Spleen (tissue), 11 donors: Measurements from ENCODE around the gene APRT. TPM values are rescaled to one million over a fixed set of nuclear protein-coding genes. Genes with fewer than 3 reads are reported as not detected.
"Not testable (repeated sequence)": the region's sequence is repeated elsewhere in the genome, so short reads cannot be mapped to it uniquely, and the experiment has no call there.

Source experiments
- DNase-seq: peaks from one replicate; pipeline ENCODE4 v3.0.0-alpha.2; 2020
- H3K27ac ChIP-seq, 8 donors: fragments of 200-600 bp; sonication (generic) in 7 of 8; 1 replicate in 4 of 8; 2 replicates in 4 of 8; pipeline versions ENCODE4 v1.5.0 to v1.8.0; 2016 to 2021; ENCODE audit warnings: inconsistent platforms in 4 of 8, mild to moderate bottlenecking in 4 of 8, moderate library complexity in 1 of 8
- H3K27me3 ChIP-seq, 7 donors: fragments of 200-600 bp; sonication (generic) in 6 of 7; replicated peaks in 1 of 7; 1 replicate in 4 of 7; 2 replicates in 3 of 7; pipeline versions ENCODE4 v1.5.0 to v1.8.0; 2016 to 2021; ENCODE audit warnings: inconsistent platforms in 3 of 7, mild to moderate bottlenecking in 1 of 7
- H3K36me3 ChIP-seq, 6 donors: fragments of 200-600 bp; sonication (generic) in 5 of 6; 1 replicate in 4 of 6; 2 replicates in 2 of 6; pipeline versions ENCODE4 v1.5.0 to v1.8.0; 2016 to 2021; ENCODE audit warnings: inconsistent platforms in 2 of 6
- H3K4me1 ChIP-seq, 6 donors: fragments of 200-600 bp; sonication (generic) in 5 of 6; 1 replicate in 3 of 6; 2 replicates in 3 of 6; pipeline versions ENCODE4 v1.5.0 to v1.8.0; 2016 to 2021; ENCODE audit warnings: inconsistent platforms in 3 of 6
- H3K4me3 ChIP-seq, 8 donors: fragments of 200-600 bp; sonication (generic) in 7 of 8; 1 replicate in 4 of 8; 2 replicates in 4 of 8; pipeline versions ENCODE4 v1.5.0 to v1.8.0; 2016 to 2021; ENCODE audit warnings: inconsistent platforms in 4 of 8, mild to moderate bottlenecking in 4 of 8, moderate library complexity in 2 of 8
- H3K9me3 ChIP-seq, 8 donors: fragments of 200-600 bp; sonication (generic) in 7 of 8; 1 replicate in 4 of 8; 2 replicates in 4 of 8; pipeline versions ENCODE4 v1.5.0 to v1.8.0; 2016 to 2021; ENCODE audit warnings: inconsistent platforms in 4 of 8
- POLR2A ChIP-seq, 3 donors: fragments of 450-650 bp; IDR thresholded peaks; one replicate each; pipeline ENCODE4 v1.5.1; 2017; ENCODE audit warnings: antibody characterized with exemption in 3 of 3, mild to moderate bottlenecking in 1 of 3
- POLR2AphosphoS5 ChIP-seq, 3 donors: sonication (generic); formaldehyde crosslinking; IDR thresholded peaks; one replicate each; pipeline ENCODE4 v1.5.1; 2017; ENCODE audit warnings: antibody characterized with exemption in 3 of 3
- WGBS, 5 donors: extraction: QIAGEN DNeasy Blood & Tissue Kit in 3 of 5; methylation state at CpG; one replicate each; pipeline versions ENCODE4 v1.1.5 to v1.1.7; 2013 to 2018; 5-methylcytosine and 5-hydroxymethylcytosine counted together
- intact Hi-C: fragments of 100-400 bp; cut with DNase I; formaldehyde crosslinking; loops from one replicate; pipeline ENCODE4 v1.15.0; 2023; ENCODE audit warnings: low total_unique reads
- polyA plus RNA-seq, 3 donors: library from polyadenylated mRNA; stranded (reverse); fragments of 200-250 nt; gene quantifications; one replicate each; pipeline ENCODE4 v1.2.1, GENCODE V29; 2013
- total RNA-seq, 7 donors: library from RNA; depleted of rRNA in 3 of 7; stranded (reverse); fragments of >200 nt in 3 of 7; fragmentation: NEBNext Ultra II Directional in 4 of 7; extraction: Animal tissue kit (Norgen Biotek cat#: 25700) in 4 of 7; gene quantifications; one replicate each; pipeline versions ENCODE4 v1.1.0 to v1.2.1, GENCODE V29; 2016 to 2021
- TF ChIP-seq, protein P1 (sequence below), 11 experiments: fragments of 200-600 bp in 7 of 11; fragments of 450-650 bp in 4 of 11; sonication (generic) in 4 of 11; IDR thresholded peaks in 8 of 11; conservative IDR thresholded peaks in 3 of 11; 1 replicate in 7 of 11; 2 replicates in 4 of 11; pipeline versions ENCODE4 v1.4.0 to v1.8.0; 2016 to 2021; ENCODE audit warnings: antibody characterized with exemption in 11 of 11, inconsistent platforms in 4 of 11, mild to moderate bottlenecking in 1 of 11
- donor health status: healthy with polysubstance abuse.
- donor health status: DM: no; HTN: no; CAD: no; lungs with moderate emphysema.
- donor health status: DM: no; HTN: no; CAD: no.
- donor health status: Bipolar disorder and iron deficiency.
- donor health status: healthy.
- donor health status: DM: no; HTN: no; CAD: no.
- donor health status: DM: yes; HTN: yes; CAD: no.

APRT gene
- total and polyA plus RNA-seq, 10 donors: 84.1 to 259 (median 102) TPM

DNA sequence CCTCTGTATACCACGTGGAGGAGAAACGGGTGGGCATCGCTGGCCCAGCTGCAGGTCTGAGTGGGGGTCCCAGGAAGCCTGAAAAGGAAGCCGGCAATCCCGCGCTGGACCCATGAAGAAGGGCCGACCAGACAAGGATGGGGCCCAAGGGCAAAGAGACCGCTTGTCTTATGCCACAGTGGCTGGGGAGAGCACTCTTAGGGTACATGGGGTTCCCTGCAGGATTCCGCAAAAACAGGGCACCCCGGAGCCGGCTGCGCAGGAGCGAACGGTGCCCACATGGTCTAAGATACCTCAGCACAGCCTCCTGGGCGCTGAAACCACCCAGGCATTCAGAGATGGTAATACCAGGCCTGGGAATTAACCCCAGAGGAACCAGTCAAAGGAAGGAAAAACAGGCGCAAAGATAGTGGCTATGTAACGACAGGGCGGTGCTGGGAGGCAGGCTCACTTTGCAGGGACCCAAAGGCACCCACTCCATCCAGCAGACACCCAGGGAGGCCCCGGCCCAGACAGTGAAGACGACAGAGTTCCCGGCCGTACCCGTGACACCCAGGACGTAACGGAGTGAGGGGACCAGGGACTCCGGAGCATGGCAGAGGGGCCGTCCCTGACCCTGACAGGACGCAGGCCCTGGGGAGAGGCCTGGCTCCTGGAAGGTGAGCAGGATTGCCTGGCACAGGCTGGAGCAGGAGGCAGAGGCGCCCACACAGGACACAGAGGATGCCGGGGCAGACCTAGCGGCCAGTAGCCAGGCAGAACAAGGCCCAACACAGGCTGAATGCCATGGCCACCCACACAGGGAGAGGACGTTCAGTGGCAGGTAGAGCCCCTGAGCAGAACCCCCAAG is 37.0 kb downstream of the APRT start:
- no peak overlapping the region for H3K4me3 ChIP-seq
- 90 to 95% (median 91%) methylated on average over 29 to 32 of the region's 32 CpGs for WGBS, 5 donors
- H3K27me3 ChIP-seq: no peaks in the 10 kb centered on the region
- H3K36me3 ChIP-seq: peaks cover 0 to 33% (median 0%) of the 10 kb centered on the region in 6 donors
- no peak for TF ChIP-seq POLR2A (IDR thresholded peaks at IDR 0.05)
- TF ChIP-seq, protein P1, sequence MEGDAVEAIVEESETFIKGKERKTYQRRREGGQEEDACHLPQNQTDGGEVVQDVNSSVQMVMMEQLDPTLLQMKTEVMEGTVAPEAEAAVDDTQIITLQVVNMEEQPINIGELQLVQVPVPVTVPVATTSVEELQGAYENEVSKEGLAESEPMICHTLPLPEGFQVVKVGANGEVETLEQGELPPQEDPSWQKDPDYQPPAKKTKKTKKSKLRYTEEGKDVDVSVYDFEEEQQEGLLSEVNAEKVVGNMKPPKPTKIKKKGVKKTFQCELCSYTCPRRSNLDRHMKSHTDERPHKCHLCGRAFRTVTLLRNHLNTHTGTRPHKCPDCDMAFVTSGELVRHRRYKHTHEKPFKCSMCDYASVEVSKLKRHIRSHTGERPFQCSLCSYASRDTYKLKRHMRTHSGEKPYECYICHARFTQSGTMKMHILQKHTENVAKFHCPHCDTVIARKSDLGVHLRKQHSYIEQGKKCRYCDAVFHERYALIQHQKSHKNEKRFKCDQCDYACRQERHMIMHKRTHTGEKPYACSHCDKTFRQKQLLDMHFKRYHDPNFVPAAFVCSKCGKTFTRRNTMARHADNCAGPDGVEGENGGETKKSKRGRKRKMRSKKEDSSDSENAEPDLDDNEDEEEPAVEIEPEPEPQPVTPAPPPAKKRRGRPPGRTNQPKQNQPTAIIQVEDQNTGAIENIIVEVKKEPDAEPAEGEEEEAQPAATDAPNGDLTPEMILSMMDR (IDR thresholded peaks at IDR 0.05 in 8 of 11, conservative IDR thresholded peaks at IDR 0.05 in 3 of 11): no peak
- no peak for TF ChIP-seq POLR2AphosphoS5 (IDR thresholded peaks at IDR 0.05)
- no peaks in the 10 kb centered on the region for H3K9me3 ChIP-seq
- H3K27ac ChIP-seq: peak overlapping the region in 1 of 8 donors; percentile 66
- intact Hi-C loops: no loop called here
- H3K4me1 ChIP-seq: peaks cover 40 to 95% (median 75%) of the 10 kb centered on the region in 6 donors
- no peak for DNase-seq

DNA sequence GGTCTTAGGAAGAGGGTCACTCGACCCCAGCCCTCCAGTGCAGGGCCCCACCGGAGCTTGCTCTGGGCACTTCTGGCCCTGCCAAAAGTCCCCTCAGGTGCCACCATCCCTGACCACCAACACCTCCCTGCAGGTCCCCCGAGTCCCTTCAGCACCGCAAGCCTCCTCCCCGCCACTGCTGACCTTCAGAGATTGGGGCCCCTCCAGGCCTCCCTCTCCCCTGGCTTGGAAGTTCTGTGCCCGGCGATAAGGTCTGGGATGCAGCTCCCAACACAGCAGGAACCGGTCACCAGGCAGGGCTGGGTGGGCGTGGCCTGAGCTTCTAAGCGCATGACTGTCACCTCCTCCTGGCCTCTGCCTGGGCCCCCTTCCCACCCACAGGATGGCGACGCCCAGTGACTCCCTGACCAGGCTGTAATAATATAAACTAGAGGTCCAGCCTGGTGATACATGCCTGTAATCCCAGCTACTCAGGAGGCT is 37.9 kb downstream of the APRT start:
- no peak for DNase-seq
- no peaks in the 10 kb centered on the region for H3K9me3 ChIP-seq
- 39 to 78% (median 52%) methylated on average over 8 to 12 of the region's 12 CpGs for WGBS, 5 donors
- H3K36me3 ChIP-seq: peaks cover 0 to 33% (median 0%) of the 10 kb centered on the region in 6 donors
- H3K27ac ChIP-seq: peak overlapping the region in 3 of 8 donors; percentile 61 to 66 (median 63)
- no peaks in the 10 kb centered on the region for H3K27me3 ChIP-seq
- H3K4me1 ChIP-seq: peaks cover 42 to 95% (median 75%) of the 10 kb centered on the region in 6 donors
- H3K4me3 ChIP-seq: no peak overlapping the region
- intact Hi-C loops: no loop called here
- peak; percentile 4 to 59 (median 16) for TF ChIP-seq POLR2AphosphoS5 (IDR thresholded peaks at IDR 0.05)
- TF ChIP-seq, protein P1 (IDR thresholded peaks at IDR 0.05 in 8 of 11, conservative IDR thresholded peaks at IDR 0.05 in 3 of 11): no peak

DNA sequence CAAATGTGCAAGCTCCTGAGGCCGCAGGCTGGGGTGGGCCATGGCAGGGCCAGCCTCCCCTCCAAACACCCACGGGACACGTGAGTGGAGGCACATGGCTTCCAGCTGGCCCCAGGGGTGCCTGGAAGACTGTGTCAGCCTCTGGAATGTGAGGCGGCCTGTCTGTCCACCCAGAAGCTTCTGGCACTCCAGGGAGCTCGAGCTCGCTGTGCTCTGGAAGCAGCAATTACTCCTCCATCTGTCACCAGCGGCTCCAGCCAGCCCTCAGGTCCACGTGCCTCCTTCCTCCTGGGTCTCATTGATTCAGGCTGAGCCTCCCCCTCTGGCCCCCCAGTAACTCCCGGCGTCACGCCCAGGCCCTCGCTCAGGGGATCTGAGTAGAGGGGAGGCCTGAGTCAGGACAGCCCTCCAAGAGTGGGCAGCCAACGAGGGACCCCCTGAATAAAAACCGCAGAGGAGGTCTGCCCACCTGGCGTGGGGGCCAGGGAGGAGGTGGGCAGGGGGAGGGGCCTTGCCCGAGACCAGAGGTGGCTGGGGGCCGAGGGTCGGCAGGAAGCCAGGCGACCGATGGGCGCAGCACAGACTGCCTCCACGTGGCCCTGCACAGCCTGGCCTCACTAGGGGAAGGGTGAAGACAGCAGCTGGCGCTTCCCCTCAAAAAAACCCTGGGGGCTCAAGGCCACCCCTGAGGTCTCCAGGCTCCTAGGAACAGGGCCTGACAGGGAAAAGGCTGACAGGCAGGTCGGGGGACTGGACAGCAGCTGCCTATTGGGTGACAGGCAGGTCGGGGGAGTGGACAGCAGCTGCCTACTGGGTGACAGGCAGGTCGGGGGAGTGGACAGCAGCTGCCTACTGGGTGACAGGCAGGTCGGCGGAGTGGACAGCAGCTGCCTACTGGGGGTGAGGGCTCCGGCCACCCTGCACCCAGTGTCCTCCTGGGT is 38.6 kb downstream of the APRT start:
- intact Hi-C loops: no loop called here
- no peak for DNase-seq
- WGBS, 5 donors: 49 to 66% (median 53%) methylated on average over 18 to 29 of the region's 29 CpGs
- Histone ChIP-seq H3K4me3 (no peak overlapping the region), H3K27me3 (no peaks in the 10 kb centered on the region), H3K27ac (peak overlapping the region in 6 of 8 donors; percentile 9 to 66 (median 54)), H3K36me3 (peaks cover 0 to 33% (median 0%) of the 10 kb centered on the region in 6 donors), H3K4me1 (peaks cover 49 to 95% (median 76%) of the 10 kb centered on the region in 6 donors), H3K9me3 (no peaks in the 10 kb centered on the region)
- TF ChIP-seq POLR2AphosphoS5 (IDR thresholded peaks at IDR 0.05): peak; percentile 24 to 64 (median 43)
- TF ChIP-seq POLR2A (IDR thresholded peaks at IDR 0.05): no peak
- TF ChIP-seq, protein P1 (IDR thresholded peaks at IDR 0.05 in 8 of 11, conservative IDR thresholded peaks at IDR 0.05 in 3 of 11): no peak

DNA sequence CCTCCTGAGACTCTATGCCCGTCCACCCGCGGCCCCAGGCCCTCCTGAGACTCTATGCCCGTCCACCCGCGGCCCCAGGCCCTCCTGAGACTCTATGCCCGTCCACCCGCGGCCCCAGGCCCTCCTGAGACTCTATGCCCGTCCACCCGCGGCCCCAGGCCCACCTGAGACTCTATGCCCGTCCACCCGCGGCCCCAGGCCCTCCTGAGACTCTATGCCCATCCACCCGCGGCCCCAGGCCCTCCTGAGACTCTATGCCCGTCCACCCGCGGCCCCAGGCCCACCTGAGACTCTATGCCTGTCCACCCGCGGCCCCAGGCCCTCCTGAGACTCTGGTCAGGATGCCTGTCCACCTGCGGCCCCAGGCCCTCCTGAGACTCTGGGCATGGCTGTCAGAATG is 39.9 kb downstream of the APRT start:
- 78 to 90% (median 84%) methylated on average over 8 to 18 of the region's 23 CpGs for WGBS, 5 donors
- Histone ChIP-seq H3K36me3 (peaks cover 0 to 22% (median 0%) of the 10 kb centered on the region in 6 donors), H3K27ac (peak overlapping the region in 5 of 8 donors; percentile 9 to 80 (median 63)), H3K4me1 (peaks cover 62 to 95% (median 83%) of the 10 kb centered on the region in 6 donors)
- DNase-seq, H3K4me3 ChIP-seq, intact Hi-C loops, H3K27me3 ChIP-seq, H3K9me3 ChIP-seq: not testable (repeated sequence)
